Caco-2 (cell line): Measurements from ENCODE around the gene RSBN1. TPM values are rescaled to one million over a fixed set of nuclear protein-coding genes. Genes with fewer than 3 reads are reported as not detected.

ENCODE experiments used
- BruUV-seq: library from RNA; stranded (reverse); fragments of 400-500 nt; replicated peaks from 2 replicates; lab custom pipeline; 2021; lab: Mats Ljungman, UMichigan
- CTCF ChIA-PET: fragments of 300-600 bp; sonication (Branson Sonifier 250); formaldehyde crosslinking; loops from one replicate; lab custom pipeline; 2022; ENCODE audit warnings: antibody characterized with exemption; lab: Charles Lee
- POLR2A ChIA-PET: fragments of 300-600 bp; sonication (Branson Sonifier 250); formaldehyde crosslinking; loops from one replicate; lab custom pipeline; 2022; ENCODE audit warnings: antibody characterized with exemption; lab: Charles Lee
- DNase-seq, 2 experiments: peaks; one replicate each; pipeline versions ENCODE4 v3.0.0 to v3.0.0-alpha.2; 2020 to 2022
- H3K27me3 ChIP-seq: replicated peaks from 2 replicates; pipeline ENCODE4 v1.6.0; 2011; ENCODE audit warnings: low read length; ENCODE audit not compliant: control insufficient read depth, insufficient read depth
- H3K36me3 ChIP-seq: 2 replicates; pipeline ENCODE4 v1.5.1; 2011; ENCODE audit warnings: low read length; ENCODE audit not compliant: control insufficient read depth, insufficient read depth
- H3K4me1 ChIP-seq: fragments of 250-450 bp; sonication (Bioruptor Pico); 2 replicates; pipeline ENCODE4 v1.5.1; 2020; ENCODE audit warnings: mild to moderate bottlenecking
- H3K4me3 ChIP-seq: 2 replicates; pipeline ENCODE4 v1.5.1; 2011; ENCODE audit warnings: low read depth, mild to moderate bottlenecking, control low read depth, low read length
- H3K9me3 ChIP-seq: fragments of 250-450 bp; sonication (Bioruptor Pico); 2 replicates; pipeline ENCODE4 v1.5.1; 2020; ENCODE audit warnings: mild to moderate bottlenecking, moderate library complexity
- H3K27ac Mint-ChIP-seq: one replicate; pipeline ENCODE4 v1.8.0; 2022; ENCODE audit warnings: mixed read lengths; ENCODE audit not compliant: unreplicated experiment
- H3K27me3 Mint-ChIP-seq: one replicate; pipeline ENCODE4 v1.8.0; 2022; ENCODE audit warnings: mixed read lengths; ENCODE audit not compliant: insufficient read depth, unreplicated experiment
- H3K36me3 Mint-ChIP-seq: one replicate; pipeline ENCODE4 v1.8.0; 2022; ENCODE audit warnings: mild to moderate bottlenecking, mixed read lengths; ENCODE audit not compliant: insufficient read depth, unreplicated experiment
- H3K4me1 Mint-ChIP-seq: one replicate; pipeline ENCODE4 v1.8.0; 2022; ENCODE audit warnings: low read depth, mixed read lengths; ENCODE audit not compliant: unreplicated experiment
- H3K4me3 Mint-ChIP-seq: one replicate; pipeline ENCODE4 v1.8.0; 2022; ENCODE audit warnings: mild to moderate bottlenecking, moderate library complexity, mixed read lengths; ENCODE audit not compliant: unreplicated experiment
- H3K9me3 Mint-ChIP-seq: one replicate; pipeline ENCODE4 v1.8.0; 2022; ENCODE audit warnings: mixed read lengths; ENCODE audit not compliant: unreplicated experiment
- CTCF ChIP-seq, 2 experiments: fragments of 200-600 bp in 1 of 2; IDR thresholded peaks; 1 replicate in 1 of 2; 2 replicates in 1 of 2; pipeline versions ENCODE4 v1.5.1 to v1.8.0; 2011 to 2022; ENCODE audit warnings: antibody characterized with exemption in 1 of 2, control low read depth in 1 of 2, inconsistent platforms in 1 of 2, low read depth in 1 of 2, low read length in 1 of 2, mild to moderate bottlenecking in 1 of 2, moderate library complexity in 1 of 2; ENCODE audit not compliant: insufficient read depth in 1 of 2, severe bottlenecking in 1 of 2, unreplicated experiment in 1 of 2
- intact Hi-C: fragments of 100-400 bp; cut with micrococcal nuclease; formaldehyde crosslinking; loops from one replicate; pipeline ENCODE4 v1.10.0; 2022; ENCODE audit not compliant: unreplicated experiment
- total RNA-seq: library from RNA; stranded (reverse); gene quantifications from 2 replicates; pipeline ENCODE4 v1.2.3, GENCODE V29; 2022

The RSBN1 gene
- total RNA-seq, 1 experiment from 2014 or later: 7.3 TPM

- Mint-ChIP-seq H3K4me3 (peak overlapping the region; percentile 77), H3K27me3 (no peaks in the 10 kb centered on the region), H3K36me3 (no peaks in the 10 kb centered on the region), H3K27ac (peak overlapping the region; percentile 70), H3K9me3 (no peaks in the 10 kb centered on the region), H3K4me1 (no peaks in the 10 kb centered on the region)
- POLR2A ChIA-PET: interaction anchor here (0.6 to 1.0 kb wide), 3 partner anchors 92 to 821 kb away, joined by 3 to 5 read pairs (median 4); partner anchors contain the start of genes AP4B1 and HIPK1
- no peak for DNase-seq
- TF ChIP-seq CTCF (IDR thresholded peaks at IDR 0.05; ENCODE audit: insufficient read depth in 1 of 2, low read depth in 1 of 2, low read length in 1 of 2, severe bottlenecking in 1 of 2, unreplicated experiment in 1 of 2): no peak
- Histone ChIP-seq H3K9me3 (no peaks in the 10 kb centered on the region), H3K4me3 (peak overlapping the region; percentile 30), H3K27me3 (no peaks in the 10 kb centered on the region), H3K36me3 (no peaks in the 10 kb centered on the region), H3K4me1 (peaks cover 8% of the 10 kb centered on the region)
- TSS peak; percentile 97 for BruUV-seq
- CTCF ChIA-PET: interaction anchor here (0.9 to 1.0 kb wide), 3 partner anchors 18 to 740 kb away, joined by 3 to 4 read pairs (median 3); partner anchors contain the start of gene LRIG2
- intact Hi-C loops: loop anchor here (1.0 to 2.0 kb wide), 3 partner anchors 54 to 117 kb away; partner anchors contain the start of genes DCLRE1B, HIPK1 and PHTF1
Observed at GRCh38 chr1:113812661-113813135, 422 bp upstream of the RSBN1 start.

- H3K4me3 Mint-ChIP-seq: peak overlapping the region; percentile 77
- ChIA-PET CTCF (interaction anchor here (0.7 kb wide), 1 partner anchor 195 kb away, joined by 3 read pairs; no protein-coding TSS in a partner anchor), POLR2A (no interaction called here)
- Histone ChIP-seq H3K4me1 (peaks cover 8% of the 10 kb centered on the region), H3K9me3 (no peaks in the 10 kb centered on the region), H3K27me3 (no peaks in the 10 kb centered on the region), H3K36me3 (no peaks in the 10 kb centered on the region), H3K4me3 (peak overlapping the region; percentile 82)
- no peak for TF ChIP-seq CTCF (IDR thresholded peaks at IDR 0.05; ENCODE audit: insufficient read depth in 1 of 2, low read depth in 1 of 2, low read length in 1 of 2, severe bottlenecking in 1 of 2, unreplicated experiment in 1 of 2)
- no peaks in the 10 kb centered on the region for H3K9me3 Mint-ChIP-seq
- no peaks in the 10 kb centered on the region for H3K4me1 Mint-ChIP-seq
- peak overlapping the region; percentile 70 for H3K27ac Mint-ChIP-seq
- intact Hi-C loops: no loop called here
- peak; percentile 15 to 39 for DNase-seq
- BruUV-seq: no TSS peak
- no peaks in the 10 kb centered on the region for H3K36me3 Mint-ChIP-seq
- no peaks in the 10 kb centered on the region for H3K27me3 Mint-ChIP-seq
Observed at GRCh38 chr1:113811156-113811887, 954 bp downstream of the RSBN1 start.

- BruUV-seq: no TSS peak
- peak; percentile 15 to 55 for DNase-seq
- intact Hi-C loops: no loop called here
Observed at GRCh38 chr1:113809670-113810602, 2.3 kb downstream of the RSBN1 start.

More at GRCh38 chr1:113809670-113810602, 2.3 kb downstream of the RSBN1 start:
- H3K4me3 ChIP-seq: peak overlapping the region; percentile 82
- no peaks in the 10 kb centered on the region for H3K36me3 ChIP-seq
- H3K9me3 ChIP-seq: no peaks in the 10 kb centered on the region
- ChIA-PET POLR2A (interaction anchor here (0.6 kb wide), 1 partner anchor 51 kb away, joined by 7 read pairs; the partner anchor contains the start of gene PHTF1), CTCF (no interaction called here)
- H3K4me3 Mint-ChIP-seq: peak overlapping the region; percentile 77
- no peaks in the 10 kb centered on the region for H3K9me3 Mint-ChIP-seq
- no peak overlapping the region for H3K27ac Mint-ChIP-seq
- H3K27me3 Mint-ChIP-seq: no peaks in the 10 kb centered on the region
- TF ChIP-seq CTCF (IDR thresholded peaks at IDR 0.05; ENCODE audit: insufficient read depth in 1 of 2, low read depth in 1 of 2, low read length in 1 of 2, severe bottlenecking in 1 of 2, unreplicated experiment in 1 of 2): no peak
- H3K27me3 ChIP-seq: no peaks in the 10 kb centered on the region
- H3K4me1 Mint-ChIP-seq: no peaks in the 10 kb centered on the region
- H3K36me3 Mint-ChIP-seq: no peaks in the 10 kb centered on the region
- H3K4me1 ChIP-seq: peaks cover 13% of the 10 kb centered on the region
